ENCODE data around the gene AZU1. TPM values are rescaled to one million over a fixed set of nuclear protein-coding genes. Genes with fewer than 3 reads are reported as not detected.
"Not testable (repeated sequence)": the region's sequence is repeated elsewhere in the genome, so short reads cannot be mapped to it uniquely, and the experiment has no call there.

AZU1 gene
- total RNA-seq, 4 donors from 2014 or later = not detected

- no peak overlapping the region for H3K27ac ChIP-seq
- TF ChIP-seq POLR2A (IDR thresholded peaks at IDR 0.05) (no peak), CTCF (IDR thresholded peaks at IDR 0.05) (no peak)
- H3K9me3 ChIP-seq = no peaks in the 10 kb centered on the region
- WGBS, 2 donors = 67 to 76% methylated on average over 18 of the region's 18 CpGs
- no peak overlapping the region for H3K4me3 ChIP-seq (replicated peaks in 1 of 3)
- H3K27me3 ChIP-seq = no peaks in the 10 kb centered on the region
- H3K4me1 ChIP-seq = no peaks in the 10 kb centered on the region
- no peak for DNase-seq
- H3K36me3 ChIP-seq = no peaks in the 10 kb centered on the region
- intact Hi-C loops (cut with DNase I) = no loop called here
Observed at GRCh38 chr19:829129-829758, 1.6 kb downstream of the AZU1 start.

GRCh38 chr19:831407-832369 is 4.1 kb downstream of the AZU1 start:
- TF ChIP-seq POLR2A (IDR thresholded peaks at IDR 0.05) = no peak
- intact Hi-C loops (cut with DNase I) = no loop called here
- Histone ChIP-seq H3K9me3 (no peaks in the 10 kb centered on the region), H3K27ac (no peak overlapping the region), H3K4me1 (no peaks in the 10 kb centered on the region), H3K27me3 (no peaks in the 10 kb centered on the region), H3K36me3 (no peaks in the 10 kb centered on the region), H3K4me3 (replicated peaks in 1 of 3) (no peak overlapping the region)
- DNase-seq = peak in 1 of 2 donors; percentile 21
- 57 to 82% methylated on average over 10 to 33 of the region's 38 CpGs for WGBS, 2 donors

GRCh38 chr19:834216-834615 is 6.6 kb downstream of the AZU1 start:
- H3K27me3 ChIP-seq = no peaks in the 10 kb centered on the region
- TF ChIP-seq POLR2A (IDR thresholded peaks at IDR 0.05) (no peak), CTCF (IDR thresholded peaks at IDR 0.05) (no peak)
- no peak for DNase-seq
- H3K9me3 ChIP-seq = no peaks in the 10 kb centered on the region
- H3K27ac ChIP-seq = no peak overlapping the region
- H3K36me3 ChIP-seq = no peaks in the 10 kb centered on the region
- H3K4me1 ChIP-seq = no peaks in the 10 kb centered on the region
- intact Hi-C loops (cut with DNase I) = no loop called here
- H3K4me3 ChIP-seq (replicated peaks in 1 of 3) = no peak overlapping the region
- 69 to 80% methylated on average over 21 to 24 of the region's 24 CpGs for WGBS, 2 donors

- no peak overlapping the region for H3K27ac ChIP-seq
- WGBS, 2 donors = 77% methylated on average over 28 to 33 of the region's 36 CpGs
- no peaks in the 10 kb centered on the region for H3K27me3 ChIP-seq
- H3K4me1 ChIP-seq = no peaks in the 10 kb centered on the region
- no peak overlapping the region for H3K4me3 ChIP-seq (replicated peaks in 1 of 3)
- TF ChIP-seq POLR2A (IDR thresholded peaks at IDR 0.05) (no peak), CTCF (IDR thresholded peaks at IDR 0.05) (no peak)
- no peaks in the 10 kb centered on the region for H3K9me3 ChIP-seq
- intact Hi-C loops (cut with DNase I) = no loop called here
- DNase-seq = no peak
- H3K36me3 ChIP-seq = no peaks in the 10 kb centered on the region
Observed at GRCh38 chr19:835210-835810, 7.7 kb downstream of the AZU1 start.

DNA sequence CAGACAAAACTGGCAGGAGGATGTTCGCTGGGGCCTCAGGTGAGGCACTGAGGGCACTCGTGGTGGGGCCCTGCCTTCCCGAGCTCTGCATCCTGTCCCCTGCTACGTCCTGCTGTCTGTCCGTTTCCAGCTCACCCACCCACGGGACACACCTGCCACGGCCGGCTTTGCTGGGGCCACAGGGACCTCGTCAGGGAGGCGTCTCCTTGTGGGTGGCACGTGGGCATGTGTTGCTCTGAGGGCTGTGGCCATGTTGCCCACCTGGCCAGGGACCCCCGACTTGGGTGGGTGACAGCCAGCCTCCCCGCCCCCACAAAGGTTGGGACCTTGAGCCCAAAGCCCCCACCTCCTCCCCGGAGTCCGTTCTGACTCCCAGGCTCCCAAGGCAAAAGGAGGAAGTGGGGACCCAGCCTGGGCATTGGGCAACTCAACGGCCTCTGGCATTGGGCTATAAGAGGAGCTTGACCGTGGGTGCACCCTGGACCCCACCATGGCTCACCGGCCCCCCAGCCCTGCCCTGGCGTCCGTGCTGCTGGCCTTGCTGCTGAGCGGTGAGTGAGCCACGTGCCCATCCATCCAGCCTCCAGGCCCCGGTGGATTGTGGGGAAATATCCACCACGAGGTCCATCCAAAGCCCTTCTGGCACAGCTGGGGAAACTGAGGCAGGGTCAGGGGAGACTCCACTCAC is 13.0 kb downstream of the AZU1 start, which contains the start of gene PRTN3:
Gene PRTN3, plus strand, starts transcription at position 481 of the 688 bp plus-strand sequence. Its CDS starts 10 bp downstream, at position 491.
- TF ChIP-seq POLR2A (IDR thresholded peaks at IDR 0.05) = no peak
- H3K9me3 ChIP-seq = no peaks in the 10 kb centered on the region
- no peak for DNase-seq
- no peak within 1 kb of the TSS for H3K27ac ChIP-seq
- H3K27me3 ChIP-seq = no peaks in the 10 kb centered on the region
- intact Hi-C loops (cut with DNase I) = no loop called here
- H3K4me3 ChIP-seq (replicated peaks in 1 of 3) = no peak within 1 kb of the TSS
- peaks cover 10 to 14% of the 10 kb centered on the region in 2 donors for H3K4me1 ChIP-seq
- 70 to 72% methylated on average over 4 to 10 of the region's 24 CpGs for WGBS, 2 donors
- H3K36me3 ChIP-seq = no peaks in the 10 kb centered on the region

DNA sequence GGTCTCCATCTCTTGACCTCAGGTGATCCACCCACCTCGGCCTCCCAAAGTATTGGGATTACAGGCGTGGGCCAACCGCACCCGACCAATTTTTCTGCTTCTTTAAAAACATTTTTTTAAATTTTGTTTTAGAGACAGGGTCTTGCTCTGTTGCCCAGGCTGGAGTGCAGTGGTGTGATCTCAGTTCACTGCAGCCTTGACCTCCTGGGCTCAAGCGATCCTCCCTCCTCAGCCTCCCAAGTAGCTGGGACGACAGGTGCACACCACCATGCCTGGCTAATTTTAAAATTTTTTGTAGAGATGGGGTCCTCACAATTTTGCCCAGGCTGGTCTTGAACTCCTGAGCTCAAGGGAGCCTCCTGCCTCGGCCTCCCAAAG is 15.2 kb downstream of the AZU1 start:
- 80 to 89% methylated on average over 7 of the region's 7 CpGs for WGBS, 2 donors
- H3K36me3 ChIP-seq; H3K9me3 ChIP-seq; H3K4me3 ChIP-seq (replicated peaks in 1 of 3); DNase-seq; intact Hi-C loops (cut with DNase I); H3K27me3 ChIP-seq; H3K27ac ChIP-seq: not testable (repeated sequence)
- peaks cover 12 to 14% of the 10 kb centered on the region in 2 donors for H3K4me1 ChIP-seq

Measured in thyroid gland (tissue), 4 donors.